HPDE6-E6E7 (cell line): ENCODE data around the gene MAP3K12.
A peak's percentile ranks its signal among the peaks of the same experiment; 100 is the strongest.
"Not testable (repeated sequence)": the region's sequence is repeated elsewhere in the genome, so short reads cannot be mapped to it uniquely, and the experiment has no call there.

Experiments used
- DNase-seq: peaks from one replicate; pipeline ENCODE4 v3.0.0; 2011; ENCODE audit warnings: missing footprints; ENCODE audit errors: extremely low spot score

Gene MAP3K12

GRCh38 chr12:53467082-53467481 lies 32.2 kb downstream of the MAP3K12 start:
- DNase-seq = no peak

- DNase-seq = no peak
These were observed 32.6 kb downstream of the MAP3K12 start for GRCh38 chr12:53466640-53467039.

- DNase-seq = no peak
These were observed 33.6 kb downstream of the MAP3K12 start for GRCh38 chr12:53465679-53466078.

- no peak for DNase-seq
These were observed 34.4 kb downstream of the MAP3K12 start for GRCh38 chr12:53464685-53465418.

- no peak for DNase-seq
These were observed 35.3 kb downstream of the MAP3K12 start for GRCh38 chr12:53463802-53464560.

GRCh38 chr12:53462935-53463334 lies 36.3 kb downstream of the MAP3K12 start:
- no peak for DNase-seq

- DNase-seq = no peak
These were observed 37.7 kb downstream of the MAP3K12 start for GRCh38 chr12:53461591-53461990.

- DNase-seq = no peak
These were observed 38.2 kb downstream of the MAP3K12 start for GRCh38 chr12:53461059-53461458.

- DNase-seq = no peak
These were observed 40.2 kb downstream of the MAP3K12 start for GRCh38 chr12:53459097-53459496.

GRCh38 chr12:53456654-53457366 lies 42.4 kb downstream of the MAP3K12 start:
- no peak for DNase-seq

GRCh38 chr12:53454707-53455106 lies 44.6 kb downstream of the MAP3K12 start:
- no peak for DNase-seq

GRCh38 chr12:53453953-53454640 lies 45.2 kb downstream of the MAP3K12 start:
- DNase-seq = no peak

- DNase-seq = peak; percentile 63
These were observed 46.8 kb downstream of the MAP3K12 start for GRCh38 chr12:53452159-53453077.

GRCh38 chr12:53451661-53452158 lies 47.5 kb downstream of the MAP3K12 start, which contains the start of gene PCBP2:
PCBP2 (plus strand) TSS chr12:53452102; CDS start chr12:53454801, 2,699 bp downstream.
- peak; percentile 99 for DNase-seq

GRCh38 chr12:53450936-53451335 lies 48.3 kb downstream of the MAP3K12 start:
- DNase-seq = no peak

- not testable (repeated sequence) for DNase-seq
These were observed 54.5 kb downstream of the MAP3K12 start for GRCh38 chr12:53444593-53445325.

- no peak for DNase-seq
These were observed 55.3 kb downstream of the MAP3K12 start for GRCh38 chr12:53443955-53444354.

GRCh38 chr12:53441040-53441833 lies 58.0 kb downstream of the MAP3K12 start, which contains the start of gene PRR13:
PRR13 (plus strand) TSS chr12:53441734; CDS start chr12:53442715, 981 bp downstream.
- DNase-seq = peak; percentile 98

- DNase-seq = not testable (repeated sequence)
These were observed 59.7 kb downstream of the MAP3K12 start for GRCh38 chr12:53439582-53439981.
